ENCODE measurements around the gene CYSLTR1.
A peak's percentile ranks its signal among the peaks of the same experiment; 100 is the strongest.
"Not testable (repeated sequence)": the region's sequence is repeated elsewhere in the genome, so short reads cannot be mapped to it uniquely, and the experiment has no call there.

Gene CYSLTR1

GRCh38 chrX:78326401-78326800 is 1.0 kb downstream of the CYSLTR1 start:
- peak overlapping the region in 1 of 2 donors; percentile 48 for H3K9ac ChIP-seq (ENCODE audit: low read depth in 1 of 2, low read length in 2 of 2)
- H3K27ac ChIP-seq (ENCODE audit: low read depth, low read length): no peak overlapping the region
- no peaks in the 10 kb centered on the region for H3K27me3 ChIP-seq (ENCODE audit: control insufficient read depth in 1 of 2, insufficient read depth in 2 of 2, low read length in 2 of 2)
- H3K36me3 ChIP-seq (ENCODE audit: control insufficient read depth in 1 of 2, insufficient read depth in 2 of 2, low read length in 2 of 2): no peaks in the 10 kb centered on the region
- peaks cover 3 to 8% of the 10 kb centered on the region in 2 donors for H3K4me1 ChIP-seq (ENCODE audit: control insufficient read depth in 1 of 2, insufficient read depth in 2 of 2, low read length in 2 of 2)
- no peaks in the 10 kb centered on the region for H3K9me3 ChIP-seq (ENCODE audit: control insufficient read depth in 1 of 2, low read length in 2 of 2)
- H3K4me3 ChIP-seq (ENCODE audit: low read depth in 1 of 2, low read length in 2 of 2): peak overlapping the region; percentile 54 to 61

- no peak overlapping the region for H3K27ac ChIP-seq (ENCODE audit: low read depth, low read length)
- H3K4me3 ChIP-seq (ENCODE audit: low read depth in 1 of 2, low read length in 2 of 2): no peak overlapping the region
- H3K27me3 ChIP-seq (ENCODE audit: control insufficient read depth in 1 of 2, insufficient read depth in 2 of 2, low read length in 2 of 2): no peaks in the 10 kb centered on the region
- H3K36me3 ChIP-seq (ENCODE audit: control insufficient read depth in 1 of 2, insufficient read depth in 2 of 2, low read length in 2 of 2): no peaks in the 10 kb centered on the region
- no peaks in the 10 kb centered on the region for H3K9me3 ChIP-seq (ENCODE audit: control insufficient read depth in 1 of 2, low read length in 2 of 2)
- peaks cover 3 to 8% of the 10 kb centered on the region in 2 donors for H3K4me1 ChIP-seq (ENCODE audit: control insufficient read depth in 1 of 2, insufficient read depth in 2 of 2, low read length in 2 of 2)
- H3K9ac ChIP-seq (ENCODE audit: low read depth in 1 of 2, low read length in 2 of 2): no peak overlapping the region
Measured at GRCh38 chrX:78322863-78323262, 4.5 kb downstream of the CYSLTR1 start.

- H3K9ac ChIP-seq (ENCODE audit: low read depth in 1 of 2, low read length in 2 of 2): no peak overlapping the region
Measured at GRCh38 chrX:78321809-78322208, 5.6 kb downstream of the CYSLTR1 start.

GRCh38 chrX:78316265-78316664 is 11.1 kb downstream of the CYSLTR1 start:
- H3K4me3 ChIP-seq (ENCODE audit: low read depth in 1 of 2, low read length in 2 of 2): no peak overlapping the region
- H3K27ac ChIP-seq (ENCODE audit: low read depth, low read length): no peak overlapping the region
- no peaks in the 10 kb centered on the region for H3K4me1 ChIP-seq (ENCODE audit: control insufficient read depth in 1 of 2, insufficient read depth in 2 of 2, low read length in 2 of 2)
- no peaks in the 10 kb centered on the region for H3K27me3 ChIP-seq (ENCODE audit: control insufficient read depth in 1 of 2, insufficient read depth in 2 of 2, low read length in 2 of 2)
- no peaks in the 10 kb centered on the region for H3K9me3 ChIP-seq (ENCODE audit: control insufficient read depth in 1 of 2, low read length in 2 of 2)
- no peak overlapping the region for H3K9ac ChIP-seq (ENCODE audit: low read depth in 1 of 2, low read length in 2 of 2)
- no peaks in the 10 kb centered on the region for H3K36me3 ChIP-seq (ENCODE audit: control insufficient read depth in 1 of 2, insufficient read depth in 2 of 2, low read length in 2 of 2)

More at GRCh38 chrX:78321809-78322208, 5.6 kb downstream of the CYSLTR1 start:
- Histone ChIP-seq H3K4me3 (ENCODE audit: low read depth in 1 of 2, low read length in 2 of 2) (no peak overlapping the region), H3K9me3 (ENCODE audit: control insufficient read depth in 1 of 2, low read length in 2 of 2) (no peaks in the 10 kb centered on the region), H3K36me3 (ENCODE audit: control insufficient read depth in 1 of 2, insufficient read depth in 2 of 2, low read length in 2 of 2) (no peaks in the 10 kb centered on the region), H3K27ac (ENCODE audit: low read depth, low read length) (no peak overlapping the region), H3K4me1 (ENCODE audit: control insufficient read depth in 1 of 2, insufficient read depth in 2 of 2, low read length in 2 of 2) (peaks cover 3 to 8% of the 10 kb centered on the region in 2 donors), H3K27me3 (ENCODE audit: control insufficient read depth in 1 of 2, insufficient read depth in 2 of 2, low read length in 2 of 2) (no peaks in the 10 kb centered on the region)

- H3K27me3 ChIP-seq (ENCODE audit: control insufficient read depth in 1 of 2, insufficient read depth in 2 of 2, low read length in 2 of 2): no peaks in the 10 kb centered on the region
- no peaks in the 10 kb centered on the region for H3K9me3 ChIP-seq (ENCODE audit: control insufficient read depth in 1 of 2, low read length in 2 of 2)
- no peaks in the 10 kb centered on the region for H3K4me1 ChIP-seq (ENCODE audit: control insufficient read depth in 1 of 2, insufficient read depth in 2 of 2, low read length in 2 of 2)
- no peak overlapping the region for H3K4me3 ChIP-seq (ENCODE audit: low read depth in 1 of 2, low read length in 2 of 2)
- no peaks in the 10 kb centered on the region for H3K36me3 ChIP-seq (ENCODE audit: control insufficient read depth in 1 of 2, insufficient read depth in 2 of 2, low read length in 2 of 2)
- H3K9ac ChIP-seq (ENCODE audit: low read depth in 1 of 2, low read length in 2 of 2): no peak overlapping the region
- H3K27ac ChIP-seq (ENCODE audit: low read depth, low read length): no peak overlapping the region
Measured at GRCh38 chrX:78315745-78316144, 11.7 kb downstream of the CYSLTR1 start.

- no peak overlapping the region for H3K4me3 ChIP-seq (ENCODE audit: low read depth in 1 of 2, low read length in 2 of 2)
- H3K9me3 ChIP-seq (ENCODE audit: control insufficient read depth in 1 of 2, low read length in 2 of 2): no peaks in the 10 kb centered on the region
- H3K27me3 ChIP-seq (ENCODE audit: control insufficient read depth in 1 of 2, insufficient read depth in 2 of 2, low read length in 2 of 2): no peaks in the 10 kb centered on the region
- H3K27ac ChIP-seq (ENCODE audit: low read depth, low read length): no peak overlapping the region
- H3K4me1 ChIP-seq (ENCODE audit: control insufficient read depth in 1 of 2, insufficient read depth in 2 of 2, low read length in 2 of 2): no peaks in the 10 kb centered on the region
- H3K9ac ChIP-seq (ENCODE audit: low read depth in 1 of 2, low read length in 2 of 2): no peak overlapping the region
- no peaks in the 10 kb centered on the region for H3K36me3 ChIP-seq (ENCODE audit: control insufficient read depth in 1 of 2, insufficient read depth in 2 of 2, low read length in 2 of 2)
Measured at GRCh38 chrX:78314561-78314960, 12.8 kb downstream of the CYSLTR1 start.

- H3K9me3 ChIP-seq (ENCODE audit: control insufficient read depth in 1 of 2, low read length in 2 of 2): no peaks in the 10 kb centered on the region
- H3K4me3 ChIP-seq (ENCODE audit: low read depth in 1 of 2, low read length in 2 of 2): no peak overlapping the region
- no peak overlapping the region for H3K27ac ChIP-seq (ENCODE audit: low read depth, low read length)
- no peaks in the 10 kb centered on the region for H3K4me1 ChIP-seq (ENCODE audit: control insufficient read depth in 1 of 2, insufficient read depth in 2 of 2, low read length in 2 of 2)
- H3K9ac ChIP-seq (ENCODE audit: low read depth in 1 of 2, low read length in 2 of 2): no peak overlapping the region
- no peaks in the 10 kb centered on the region for H3K36me3 ChIP-seq (ENCODE audit: control insufficient read depth in 1 of 2, insufficient read depth in 2 of 2, low read length in 2 of 2)
- no peaks in the 10 kb centered on the region for H3K27me3 ChIP-seq (ENCODE audit: control insufficient read depth in 1 of 2, insufficient read depth in 2 of 2, low read length in 2 of 2)
Measured at GRCh38 chrX:78313526-78313925, 13.9 kb downstream of the CYSLTR1 start.

- Histone ChIP-seq H3K4me1 (ENCODE audit: control insufficient read depth in 1 of 2, insufficient read depth in 2 of 2, low read length in 2 of 2) (no peaks in the 10 kb centered on the region), H3K27me3 (ENCODE audit: control insufficient read depth in 1 of 2, insufficient read depth in 2 of 2, low read length in 2 of 2) (no peaks in the 10 kb centered on the region), H3K36me3 (ENCODE audit: control insufficient read depth in 1 of 2, insufficient read depth in 2 of 2, low read length in 2 of 2) (no peaks in the 10 kb centered on the region), H3K4me3 (ENCODE audit: low read depth in 1 of 2, low read length in 2 of 2) (no peak overlapping the region), H3K27ac (ENCODE audit: low read depth, low read length) (no peak overlapping the region), H3K9ac (ENCODE audit: low read depth in 1 of 2, low read length in 2 of 2) (no peak overlapping the region), H3K9me3 (ENCODE audit: control insufficient read depth in 1 of 2, low read length in 2 of 2) (no peaks in the 10 kb centered on the region)
Measured at GRCh38 chrX:78307665-78308064, 19.7 kb downstream of the CYSLTR1 start.

- no peaks in the 10 kb centered on the region for H3K4me1 ChIP-seq (ENCODE audit: control insufficient read depth in 1 of 2, insufficient read depth in 2 of 2, low read length in 2 of 2)
- H3K27ac ChIP-seq (ENCODE audit: low read depth, low read length): no peak overlapping the region
- no peak overlapping the region for H3K4me3 ChIP-seq (ENCODE audit: low read depth in 1 of 2, low read length in 2 of 2)
- H3K9me3 ChIP-seq (ENCODE audit: control insufficient read depth in 1 of 2, low read length in 2 of 2): no peaks in the 10 kb centered on the region
- H3K27me3 ChIP-seq (ENCODE audit: control insufficient read depth in 1 of 2, insufficient read depth in 2 of 2, low read length in 2 of 2): no peaks in the 10 kb centered on the region
- H3K36me3 ChIP-seq (ENCODE audit: control insufficient read depth in 1 of 2, insufficient read depth in 2 of 2, low read length in 2 of 2): no peaks in the 10 kb centered on the region
- no peak overlapping the region for H3K9ac ChIP-seq (ENCODE audit: low read depth in 1 of 2, low read length in 2 of 2)
Measured at GRCh38 chrX:78303086-78303485, 24.3 kb downstream of the CYSLTR1 start.

GRCh38 chrX:78300933-78301332 is 26.5 kb downstream of the CYSLTR1 start:
- H3K27me3 ChIP-seq (ENCODE audit: control insufficient read depth in 1 of 2, insufficient read depth in 2 of 2, low read length in 2 of 2); H3K27ac ChIP-seq (ENCODE audit: low read depth, low read length); H3K36me3 ChIP-seq (ENCODE audit: control insufficient read depth in 1 of 2, insufficient read depth in 2 of 2, low read length in 2 of 2); H3K4me3 ChIP-seq (ENCODE audit: low read depth in 1 of 2, low read length in 2 of 2); H3K4me1 ChIP-seq (ENCODE audit: control insufficient read depth in 1 of 2, insufficient read depth in 2 of 2, low read length in 2 of 2); H3K9me3 ChIP-seq (ENCODE audit: control insufficient read depth in 1 of 2, low read length in 2 of 2); H3K9ac ChIP-seq (ENCODE audit: low read depth in 1 of 2, low read length in 2 of 2): not testable (repeated sequence)

- Histone ChIP-seq H3K4me1 (ENCODE audit: control insufficient read depth in 1 of 2, insufficient read depth in 2 of 2, low read length in 2 of 2) (no peaks in the 10 kb centered on the region), H3K9ac (ENCODE audit: low read depth in 1 of 2, low read length in 2 of 2) (no peak overlapping the region), H3K4me3 (ENCODE audit: low read depth in 1 of 2, low read length in 2 of 2) (no peak overlapping the region), H3K27ac (ENCODE audit: low read depth, low read length) (no peak overlapping the region), H3K9me3 (ENCODE audit: control insufficient read depth in 1 of 2, low read length in 2 of 2) (no peaks in the 10 kb centered on the region), H3K27me3 (ENCODE audit: control insufficient read depth in 1 of 2, insufficient read depth in 2 of 2, low read length in 2 of 2) (no peaks in the 10 kb centered on the region), H3K36me3 (ENCODE audit: control insufficient read depth in 1 of 2, insufficient read depth in 2 of 2, low read length in 2 of 2) (no peaks in the 10 kb centered on the region)
Measured at GRCh38 chrX:78283511-78283910, 43.9 kb downstream of the CYSLTR1 start.
